ENCODE data around the gene ORC3.
"Not testable (repeated sequence)": the region's sequence is repeated elsewhere in the genome, so short reads cannot be mapped to it uniquely, and the experiment has no call there.

Gene ORC3

GRCh38 chr6:87710090-87710489, 120.2 kb downstream of the ORC3 start:
- in situ Hi-C loops (cut with HindIII; ENCODE audit: low pct_unique_long_range_greater_than_20kb, low sequenced_read_pairs): no loop called here
- DNase-seq (ENCODE audit: low read depth in 1 of 2, low spot score in 1 of 2): no peak
- no peak for TF ChIP-seq JUND (IDR thresholded peaks at IDR 0.05; ENCODE audit: low read depth)

GRCh38 chr6:87712713-87713112, 122.8 kb downstream of the ORC3 start:
- in situ Hi-C loops (cut with HindIII; ENCODE audit: low pct_unique_long_range_greater_than_20kb, low sequenced_read_pairs): not testable (repeated sequence)

GRCh38 chr6:87714093-87714842, 124.3 kb downstream of the ORC3 start:
- DNase-seq (ENCODE audit: low read depth in 1 of 2, low spot score in 1 of 2): no peak
- in situ Hi-C loops (cut with HindIII; ENCODE audit: low pct_unique_long_range_greater_than_20kb, low sequenced_read_pairs): no loop called here
- TF ChIP-seq JUND (IDR thresholded peaks at IDR 0.05; ENCODE audit: low read depth): no peak

More at GRCh38 chr6:87712713-87713112, 122.8 kb downstream of the ORC3 start:
- DNase-seq (ENCODE audit: low read depth in 1 of 2, low spot score in 1 of 2): not testable (repeated sequence)
